SH-SY5Y (cell line): ENCODE data around the gene DGAT2.

Experiments
- GATA2 ChIP-seq: IDR thresholded peaks from 2 replicates; pipeline ENCODE4 v1.6.1; 2011; ENCODE audit warnings: mild to moderate bottlenecking, low read depth, low read length
- GATA3 ChIP-seq: IDR thresholded peaks from 2 replicates; pipeline ENCODE4 v1.6.1; 2011; ENCODE audit warnings: low read depth, mild to moderate bottlenecking, low read length, moderate library complexity

DNA sequence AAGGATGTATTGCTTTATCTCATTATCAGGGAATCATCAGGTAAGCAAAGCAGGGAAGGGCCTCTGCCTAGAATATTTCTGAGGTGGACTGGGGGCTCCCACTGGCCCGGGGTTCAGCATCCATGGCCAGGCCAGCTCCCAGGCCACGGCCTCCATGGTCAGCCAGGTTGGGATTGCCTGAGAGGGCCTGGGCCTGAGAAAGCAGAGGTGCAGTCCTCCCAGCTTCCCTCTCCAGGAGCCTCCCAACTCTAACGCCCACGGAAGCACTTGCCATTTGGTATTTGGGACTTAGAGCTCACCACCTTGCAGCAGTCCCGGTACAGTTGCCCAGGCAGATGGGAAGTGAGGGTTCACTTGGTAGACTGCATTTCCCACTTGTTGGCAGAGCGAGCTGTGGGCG, 12.7 kb downstream of the DGAT2 start:
- no peak for TF ChIP-seq GATA2
- TF ChIP-seq GATA3 = no peak
